Fibroblast of peridontal ligament (primary cell): ENCODE results near the gene ARHGAP10.
A peak's percentile ranks its signal among the peaks of the same experiment; 100 is the strongest.

ENCODE experiments used
- DNase-seq: peaks from one replicate; pipeline ENCODE4 v3.0.0-alpha.2; 2010; ENCODE audit errors: extremely low read depth

The ARHGAP10 gene

DNA sequence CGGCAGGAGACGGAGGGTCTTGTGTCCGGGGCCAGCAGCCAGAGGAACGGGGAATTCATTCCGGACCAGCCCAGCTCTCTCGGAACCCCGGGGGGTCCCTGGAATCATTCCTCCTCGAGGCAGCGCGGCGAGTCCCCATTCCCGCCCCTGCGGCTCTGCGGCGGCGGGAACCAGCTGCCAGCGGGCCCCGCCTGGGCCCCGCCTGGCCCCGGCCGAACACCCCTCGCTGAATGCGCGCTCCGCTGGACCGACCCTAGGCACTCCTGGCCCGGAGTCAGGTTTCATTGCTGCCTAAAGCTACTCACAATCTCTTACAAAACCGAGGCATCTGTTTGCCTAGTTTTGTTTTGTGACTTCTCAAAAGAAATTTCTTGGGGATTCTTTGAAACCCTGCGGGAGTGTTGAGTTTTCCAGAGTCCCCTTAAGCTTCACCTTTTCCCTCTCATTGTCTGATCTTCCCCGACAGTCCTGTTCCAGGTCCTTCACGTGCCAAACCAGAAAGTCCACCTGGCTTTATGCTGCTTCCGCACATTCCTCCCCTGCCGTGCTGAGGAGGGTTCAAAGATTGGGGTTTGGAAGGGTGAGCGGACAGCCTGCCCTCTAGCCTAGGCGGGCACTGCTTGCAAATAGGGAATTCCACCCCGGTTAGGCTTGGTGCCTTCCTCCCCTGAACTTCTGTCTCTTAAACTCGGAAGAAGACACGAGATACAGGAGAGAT, 789 bp downstream of the ARHGAP10 start:
- peak; percentile 51 for DNase-seq

- peak; percentile 77 for DNase-seq
Measured at GRCh38 chr4:147733716-147734344, 1.9 kb downstream of the ARHGAP10 start.

DNA sequence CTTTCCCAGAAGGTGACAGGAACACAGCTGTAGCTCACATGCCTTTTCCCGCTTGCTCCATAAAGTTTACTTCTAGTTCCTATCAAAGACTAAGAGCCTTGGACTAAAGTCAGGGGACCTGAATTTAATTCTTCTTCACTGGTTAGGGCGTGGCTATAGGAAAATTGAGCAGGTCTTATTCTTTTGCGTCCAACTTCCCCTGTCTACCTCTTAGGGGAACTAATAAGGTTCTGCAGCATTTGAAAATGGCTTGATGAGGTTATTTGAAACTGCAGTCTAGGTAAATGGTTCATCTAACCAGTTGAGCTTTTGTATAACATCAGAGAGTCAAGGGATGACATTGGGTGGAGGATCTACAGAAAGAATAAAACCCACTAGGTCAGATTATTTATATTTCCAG, 2.6 kb downstream of the ARHGAP10 start:
- DNase-seq, result no peak

DNA sequence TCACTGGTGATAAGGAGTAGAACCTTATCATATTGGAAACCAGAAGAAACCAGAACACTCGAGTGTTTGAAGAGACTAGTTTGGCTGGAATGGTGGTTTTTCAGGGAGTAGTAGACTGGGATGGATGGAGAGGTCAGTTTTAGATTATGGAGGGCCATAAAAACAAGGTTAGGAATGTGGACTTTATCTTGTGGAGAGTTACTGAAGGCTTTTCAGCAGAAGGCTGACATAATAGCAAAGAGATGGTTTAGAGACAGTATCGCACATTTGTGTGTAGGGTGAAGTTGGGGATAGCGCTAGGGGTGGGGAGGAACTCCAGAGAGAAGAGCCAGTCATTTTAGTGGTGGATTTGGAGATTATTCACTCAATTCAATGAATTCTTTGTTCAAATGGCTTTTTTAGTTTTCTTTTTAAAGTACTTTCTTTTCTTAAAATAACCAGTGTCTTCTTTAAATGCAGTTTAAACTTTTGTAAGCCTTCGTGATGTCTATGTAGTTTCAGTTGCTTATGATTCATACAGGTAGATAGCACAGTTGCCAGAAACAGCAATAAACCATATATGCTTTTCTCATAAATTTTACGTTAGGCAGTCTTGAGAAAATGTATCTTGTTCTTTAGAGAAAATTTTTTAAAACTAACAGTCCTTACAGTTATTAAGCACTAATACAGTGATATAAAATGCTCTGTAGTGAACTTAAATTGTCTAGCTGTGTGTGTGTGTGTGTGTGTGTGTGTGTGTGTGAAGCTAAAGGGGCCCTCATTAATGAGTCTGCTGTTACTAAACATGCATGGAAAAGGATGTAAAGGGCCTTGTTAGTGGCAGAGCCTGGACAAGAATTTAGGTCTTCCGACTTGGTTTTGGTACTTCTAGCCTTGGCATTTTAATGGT, 3.8 kb downstream of the ARHGAP10 start:
- no peak for DNase-seq

GRCh38 chr4:147736458-147736857, 4.6 kb downstream of the ARHGAP10 start:
- peak; percentile 79 for DNase-seq

DNA sequence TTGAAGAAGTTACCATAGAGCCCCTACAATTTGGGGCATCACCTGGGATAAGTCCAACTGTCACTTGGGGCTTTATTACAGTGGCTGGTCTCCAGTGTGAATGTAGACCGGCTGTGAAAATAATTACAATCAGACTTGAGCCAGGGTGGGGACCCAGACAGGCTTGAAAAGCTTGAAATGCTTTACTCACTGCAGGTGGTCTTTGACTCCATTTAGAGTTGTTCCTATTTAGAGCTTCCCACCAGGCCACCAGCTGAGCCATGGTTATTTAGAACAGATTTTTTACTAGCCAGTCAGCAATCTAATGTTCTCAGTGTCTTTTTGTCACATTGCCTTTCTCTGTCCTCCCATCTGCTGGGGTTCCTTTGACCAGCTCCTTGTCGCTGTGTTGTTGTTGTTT, 5.7 kb downstream of the ARHGAP10 start:
- no peak for DNase-seq

- no peak for DNase-seq
Measured at GRCh38 chr4:147739239-147739823, 7.4 kb downstream of the ARHGAP10 start.

GRCh38 chr4:147740176-147740575, 8.3 kb downstream of the ARHGAP10 start:
- no peak for DNase-seq

DNA sequence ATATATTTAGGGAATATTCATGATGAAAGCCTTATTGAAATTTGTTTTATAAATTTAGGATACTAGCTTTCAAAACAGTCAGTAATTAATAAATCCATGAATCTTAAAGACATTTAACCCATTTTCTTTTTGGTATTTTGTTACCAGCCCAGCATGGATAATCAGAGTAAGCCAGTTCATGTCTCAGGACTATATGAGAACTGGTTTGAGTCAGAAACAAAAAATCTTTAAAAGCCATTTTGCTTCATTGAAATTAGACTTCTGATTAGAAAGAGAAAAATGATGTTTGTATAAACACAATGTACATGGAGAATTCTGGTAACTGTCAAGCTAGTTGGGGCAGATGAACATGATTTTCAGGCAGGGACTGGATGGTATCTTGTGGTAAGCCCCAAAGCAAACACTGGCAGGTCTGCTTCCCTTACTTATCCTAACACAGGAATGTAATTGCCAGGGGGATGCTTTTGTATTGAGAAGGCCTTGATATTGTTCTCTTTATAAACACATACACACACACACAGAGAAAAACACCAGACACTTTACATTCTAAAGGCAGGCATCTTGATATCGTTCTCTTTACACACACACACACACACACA, 9.4 kb downstream of the ARHGAP10 start:
- peak; percentile 90 for DNase-seq

- no peak for DNase-seq
Measured at GRCh38 chr4:147747787-147748454, 16.0 kb downstream of the ARHGAP10 start.

DNA sequence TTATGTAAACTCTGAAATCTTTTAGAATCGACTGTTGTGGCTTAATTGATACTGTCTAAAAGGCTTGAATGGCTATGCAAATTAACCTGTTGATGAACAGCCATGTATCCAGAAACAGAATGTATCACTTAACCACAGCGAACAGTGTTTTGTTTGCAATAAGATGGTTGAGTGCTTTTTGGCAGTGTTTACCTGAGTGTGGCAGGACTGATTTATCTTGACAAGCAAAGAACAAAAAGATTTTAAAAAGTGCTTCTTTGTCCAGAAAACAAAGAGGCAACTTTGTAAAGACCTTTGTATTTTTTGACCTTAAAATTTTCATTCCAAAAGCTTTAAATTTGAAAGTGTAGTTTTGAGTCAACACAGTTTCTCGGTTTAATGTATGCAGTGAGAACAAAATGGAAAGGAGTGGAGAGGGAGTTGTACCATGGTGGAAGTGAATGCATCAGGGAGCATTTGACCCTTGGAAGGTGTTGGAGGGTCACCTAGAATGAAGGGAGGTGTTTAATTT, 18.0 kb downstream of the ARHGAP10 start:
- no peak for DNase-seq

DNA sequence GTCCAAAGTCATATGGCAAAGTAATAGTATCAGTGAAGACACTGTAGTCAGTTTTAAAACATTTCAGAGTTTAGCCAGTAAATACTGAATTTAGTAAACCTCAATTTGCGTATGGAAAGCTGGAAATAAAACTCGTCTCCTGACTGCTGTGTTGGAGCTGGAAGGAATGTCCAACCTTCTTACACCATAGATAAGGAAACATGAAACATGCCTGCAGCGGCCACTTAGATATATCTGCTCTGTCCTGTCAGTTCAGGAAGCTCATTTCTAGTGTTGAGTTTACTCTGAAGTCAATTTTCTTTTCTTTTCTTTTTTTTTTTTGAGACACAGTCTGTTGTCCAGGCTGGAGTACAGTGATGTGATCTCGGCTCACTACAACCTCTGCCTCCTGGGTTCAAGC, 21.2 kb downstream of the ARHGAP10 start:
- DNase-seq, result no peak

- DNase-seq, result peak; percentile 84
Measured at GRCh38 chr4:147754037-147754445, 22.2 kb downstream of the ARHGAP10 start.

GRCh38 chr4:147755561-147756295, 23.8 kb downstream of the ARHGAP10 start:
- peak; percentile 79 for DNase-seq

GRCh38 chr4:147756417-147756816, 24.5 kb downstream of the ARHGAP10 start:
- DNase-seq, result no peak

DNA sequence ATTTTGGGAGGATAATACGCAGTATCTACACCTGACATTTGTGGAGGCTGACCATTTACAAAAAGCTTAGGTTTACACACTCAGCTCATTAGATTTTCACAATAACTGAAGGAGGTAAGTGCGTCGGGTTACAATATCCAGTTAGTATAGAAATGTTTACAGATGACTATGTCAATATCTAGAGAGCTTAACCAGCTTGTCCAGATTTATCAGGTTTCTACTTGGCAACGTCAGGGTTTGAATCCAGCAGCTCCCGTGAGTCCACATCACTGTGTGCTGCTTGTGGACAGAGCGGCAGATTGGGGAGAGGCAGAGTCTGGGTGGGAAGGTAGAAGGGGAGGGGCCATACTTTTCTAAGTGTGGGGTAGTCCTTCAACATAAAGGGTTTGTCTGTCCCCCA, 28.3 kb downstream of the ARHGAP10 start:
- no peak for DNase-seq

DNA sequence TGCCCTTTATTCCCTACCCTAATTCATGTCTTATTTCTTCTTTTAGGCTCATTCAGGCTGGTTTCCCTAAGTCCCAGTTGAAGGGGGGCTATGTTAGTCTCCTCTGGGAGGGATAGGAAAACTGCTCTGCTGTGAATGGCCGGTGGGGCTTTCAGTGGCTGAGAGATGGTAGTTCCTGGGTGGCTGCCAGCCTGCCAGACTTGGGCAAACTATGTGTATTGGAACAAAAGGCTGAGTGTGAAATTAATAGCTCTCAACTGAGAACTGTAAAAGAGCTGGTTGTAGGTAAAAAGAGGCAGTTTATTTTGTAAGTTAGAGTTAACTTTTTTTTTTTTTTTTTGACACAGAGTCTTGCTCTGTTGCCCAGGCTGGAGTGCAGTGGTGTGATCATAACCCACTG, 28.8 kb downstream of the ARHGAP10 start:
- DNase-seq, result no peak

- no peak for DNase-seq
Measured at GRCh38 chr4:147761218-147761883, 29.5 kb downstream of the ARHGAP10 start.

- no peak for DNase-seq
Measured at GRCh38 chr4:147764337-147764736, 32.4 kb downstream of the ARHGAP10 start.

DNA sequence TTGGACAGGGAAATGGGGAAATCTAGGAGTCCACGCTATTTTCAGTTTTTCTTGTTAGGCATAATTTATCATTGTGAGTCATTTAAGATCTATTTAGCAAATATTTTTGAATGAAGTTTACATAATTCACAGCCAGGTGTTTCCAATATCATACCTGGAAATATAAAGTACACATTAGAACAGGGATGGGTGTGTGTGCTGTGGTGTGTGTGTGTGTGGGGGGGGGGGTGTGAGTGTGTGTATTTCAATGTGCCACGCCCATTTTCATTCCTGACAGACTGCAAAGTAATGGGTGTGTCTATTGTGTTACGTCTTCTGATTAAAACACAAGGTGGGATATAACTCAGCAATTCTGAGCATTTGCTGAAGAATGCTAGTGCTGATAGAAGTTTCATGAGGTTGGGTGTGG, 33.2 kb downstream of the ARHGAP10 start:
- DNase-seq, result no peak
